B cell (primary cell): ENCODE data around the gene TMPRSS5. TPM values are rescaled to one million over a fixed set of nuclear protein-coding genes. Genes with fewer than 3 reads are reported as not detected.

Experiments
- ATAC-seq: fragments of 200-7000 bp; cut with Tn5 transposase; one replicate; pipeline ENCODE4 v1.10.0; 2021; ENCODE audit warnings: low read depth, mild to moderate bottlenecking, moderate number of reproducible peaks, moderate library complexity
- CTCF ChIA-PET: fragments of 350-600 bp; sonication (Branson Sonifier 250); formaldehyde crosslinking; loops from one replicate; lab custom pipeline; 2021; ENCODE audit warnings: antibody characterized with exemption, inconsistent platforms; lab: Charles Lee
- POLR2A ChIA-PET: fragments of 350-600 bp; sonication (Branson Sonifier 250); formaldehyde crosslinking; loops from one replicate; lab custom pipeline; 2021; ENCODE audit warnings: antibody characterized with exemption; lab: Charles Lee
- DNase-seq: peaks from one replicate; pipeline ENCODE4 v3.0.0; 2013
- H2AFZ ChIP-seq: 2 replicates; pipeline ENCODE4 v1.6.1; 2012; ENCODE audit warnings: mild to moderate bottlenecking, low read depth, low read length; ENCODE audit not compliant: insufficient read depth, poor library complexity, severe bottlenecking
- H3K27ac ChIP-seq, 2 donors: 1 replicate in 1 of 2; 2 replicates in 1 of 2; pipeline ENCODE4 v1.5.1; 2012 to 2013; ENCODE audit warnings: low read length in 2 of 2, mild to moderate bottlenecking in 2 of 2, moderate library complexity in 1 of 2
- H3K27me3 ChIP-seq, 4 experiments: fragments of 200-600 bp in 1 of 4; sonication (generic) in 1 of 4; replicated peaks in 1 of 4; 1 replicate in 2 of 4; 2 replicates in 2 of 4; pipeline versions ENCODE4 v1.6.1 to v1.7.0; 2013 to 2016; ENCODE audit warnings: low read length in 3 of 4, mild to moderate bottlenecking in 2 of 4, mixed read lengths in 1 of 4, moderate library complexity in 1 of 4; ENCODE audit not compliant: insufficient read depth in 4 of 4, control insufficient read depth in 3 of 4; ENCODE audit errors: control extremely low read depth in 1 of 4
- H3K36me3 ChIP-seq, 2 experiments: replicated peaks in 1 of 2; 1 replicate in 1 of 2; 2 replicates in 1 of 2; pipeline versions ENCODE4 v1.6.1 to v1.7.1; 2013; ENCODE audit warnings: low read length in 1 of 2; ENCODE audit not compliant: insufficient read depth in 2 of 2, control insufficient read depth in 1 of 2; ENCODE audit errors: control extremely low read depth in 1 of 2, extremely low read depth in 1 of 2
- H3K4me1 ChIP-seq, 2 donors: fragments of 200-600 bp in 1 of 2; sonication (generic) in 1 of 2; 1 replicate in 1 of 2; 2 replicates in 1 of 2; pipeline versions ENCODE4 v1.5.1 to v1.6.1; 2013 to 2017; ENCODE audit warnings: low read length in 2 of 2; ENCODE audit not compliant: control insufficient read depth in 2 of 2, insufficient read depth in 2 of 2
- H3K4me2 ChIP-seq: replicated peaks from 2 replicates; pipeline ENCODE3; 2012; ENCODE audit warnings: mild to moderate bottlenecking, low read depth, low read length; ENCODE audit not compliant: poor library complexity, severe bottlenecking
- H3K4me3 ChIP-seq, 5 experiments: fragments of 200-600 bp in 1 of 5; sonication (generic) in 1 of 5; 1 replicate in 3 of 5; 2 replicates in 2 of 5; pipeline versions ENCODE4 v1.5.1 to v1.7.0; 2011 to 2016; ENCODE audit warnings: low read length in 4 of 5, mild to moderate bottlenecking in 4 of 5, low read depth in 2 of 5, control low read depth in 1 of 5, moderate library complexity in 1 of 5; ENCODE audit not compliant: insufficient read depth in 1 of 5; ENCODE audit errors: control extremely low read depth in 1 of 5, extremely low read depth in 1 of 5
- H3K79me2 ChIP-seq: fragments of 200-600 bp; sonication (generic); one replicate; pipeline ENCODE4 v1.6.0; 2016; ENCODE audit warnings: low read length; ENCODE audit not compliant: control insufficient read depth, insufficient read depth
- H3K9ac ChIP-seq: fragments of 200-600 bp; sonication (generic); 2 replicates; pipeline ENCODE4 v1.6.1; 2017; ENCODE audit warnings: mild to moderate bottlenecking, low read length, moderate library complexity
- H3K9me3 ChIP-seq, 3 donors: one replicate each; pipeline versions ENCODE4 v1.6.1 to v1.7.1; 2013; ENCODE audit warnings: low read length in 2 of 3; ENCODE audit not compliant: control insufficient read depth in 2 of 3, insufficient read depth in 1 of 3; ENCODE audit errors: control extremely low read depth in 1 of 3
- H4K20me1 ChIP-seq: 2 replicates; pipeline ENCODE4 v1.6.0; 2012; ENCODE audit warnings: mild to moderate bottlenecking, low read length; ENCODE audit not compliant: insufficient read depth, control insufficient read depth, poor library complexity, severe bottlenecking
- H3K27ac Mint-ChIP-seq: one replicate; pipeline ENCODE4 v1.8.0; 2021; ENCODE audit warnings: mixed read lengths
- H3K27me3 Mint-ChIP-seq: one replicate; pipeline ENCODE4 v1.8.0; 2021; ENCODE audit warnings: mixed read lengths
- H3K4me1 Mint-ChIP-seq: one replicate; pipeline ENCODE4 v1.8.0; 2021; ENCODE audit warnings: mixed read lengths
- H3K4me3 Mint-ChIP-seq: one replicate; pipeline ENCODE4 v1.8.0; 2021; ENCODE audit warnings: mixed read lengths
- H3K9me3 Mint-ChIP-seq: one replicate; pipeline ENCODE4 v1.8.0; 2022; ENCODE audit warnings: mixed read lengths; ENCODE audit not compliant: insufficient read depth
- EZH2 ChIP-seq: IDR thresholded peaks from 2 replicates; pipeline ENCODE4 v1.6.1; 2012; ENCODE audit warnings: borderline replicate concordance, low read depth, mild to moderate bottlenecking, moderate library complexity, low read length; ENCODE audit not compliant: insufficient read depth, poor library complexity, severe bottlenecking
- WGBS: methylation state at CpG from one replicate; pipeline ENCODE4 v1.1.5; 2013; ENCODE audit warnings: missing lambda C conversion rate; ENCODE audit not compliant: insufficient coverage; 5-methylcytosine and 5-hydroxymethylcytosine counted together
- intact Hi-C: fragments of 100-400 bp; cut with micrococcal nuclease; formaldehyde crosslinking; loops from one replicate; pipeline ENCODE4 v1.10.0; 2022
- polyA plus RNA-seq: library from polyadenylated mRNA; depleted of rRNA; stranded (reverse); fragments of >200 nt; gene quantifications from 2 replicates; pipeline ENCODE4 v1.2.3, GENCODE V29; 2012
- small RNA-seq: library from RNA; depleted of rRNA; stranded (forward); fragments of <200 nt; gene quantifications from one replicate; pipeline ENCODE3, GENCODE V24; 2012; ENCODE audit warnings: low replicate concordance, low read depth; ENCODE audit not compliant: insufficient read length
- total RNA-seq, 2 donors: library from RNA; stranded (reverse); fragments of 120-200 nt in 1 of 2; gene quantifications; 1 replicate in 1 of 2; 2 replicates in 1 of 2; pipeline versions ENCODE4 v1.2.3 to v1.2.4, GENCODE V29; 2013 to 2022
- TF ChIP-seq, protein P1 (sequence below): fragments of 200-600 bp; IDR thresholded peaks from one replicate; pipeline ENCODE4 v1.8.0; 2022; ENCODE audit warnings: antibody characterized with exemption, mild to moderate bottlenecking

The TMPRSS5 gene
- total and polyA plus RNA-seq, 2 donors (not counting 1 experiment from before 2014, with no cell fraction given): 0.74 to 0.86 TPM

DNA sequence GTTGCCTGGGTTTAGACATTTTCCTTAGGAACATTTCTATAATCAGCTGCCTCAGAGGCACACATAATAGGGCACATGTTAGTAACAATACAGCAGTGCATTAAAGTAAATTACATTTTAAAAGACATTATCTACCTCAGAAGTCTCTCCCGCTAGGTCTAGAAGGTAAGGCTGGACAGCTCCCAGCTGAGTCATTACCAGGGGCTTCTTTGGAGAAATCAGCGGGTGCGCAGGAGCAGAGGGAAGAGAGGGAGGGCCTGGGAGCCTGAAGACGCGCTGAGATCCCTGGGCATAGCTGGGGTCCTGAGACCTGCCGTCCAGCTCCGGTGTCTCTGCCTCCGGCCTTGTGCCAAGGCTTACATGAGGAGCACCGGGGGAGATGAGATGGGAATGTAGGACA lies 67.7 kb downstream of the TMPRSS5 start:
- Histone ChIP-seq H3K9me3 (peaks cover 0 to 5% (median 0%) of the 10 kb centered on the region in 3 donors), H2AFZ (no peak overlapping the region), H3K79me2 (no peaks in the 10 kb centered on the region), H3K4me2 (no peak overlapping the region), H3K4me1 (no peaks in the 10 kb centered on the region), H3K27me3 (peaks cover 0 to 4% (median 0%) of the 10 kb centered on the region in 4 experiments), H4K20me1 (no peaks in the 10 kb centered on the region), H3K27ac (no peak overlapping the region), H3K36me3 (no peaks in the 10 kb centered on the region), H3K9ac (no peak overlapping the region), H3K4me3 (no peak overlapping the region)
- Mint-ChIP-seq H3K4me1 (no peaks in the 10 kb centered on the region), H3K4me3 (no peak overlapping the region), H3K27ac (no peak overlapping the region), H3K27me3 (peaks cover 13% of the 10 kb centered on the region), H3K9me3 (no peaks in the 10 kb centered on the region)
- intact Hi-C loops: no loop called here
- ATAC-seq (no peak), DNase-seq (no peak)
- no peak for TF ChIP-seq EZH2
- TF ChIP-seq, protein P1, sequence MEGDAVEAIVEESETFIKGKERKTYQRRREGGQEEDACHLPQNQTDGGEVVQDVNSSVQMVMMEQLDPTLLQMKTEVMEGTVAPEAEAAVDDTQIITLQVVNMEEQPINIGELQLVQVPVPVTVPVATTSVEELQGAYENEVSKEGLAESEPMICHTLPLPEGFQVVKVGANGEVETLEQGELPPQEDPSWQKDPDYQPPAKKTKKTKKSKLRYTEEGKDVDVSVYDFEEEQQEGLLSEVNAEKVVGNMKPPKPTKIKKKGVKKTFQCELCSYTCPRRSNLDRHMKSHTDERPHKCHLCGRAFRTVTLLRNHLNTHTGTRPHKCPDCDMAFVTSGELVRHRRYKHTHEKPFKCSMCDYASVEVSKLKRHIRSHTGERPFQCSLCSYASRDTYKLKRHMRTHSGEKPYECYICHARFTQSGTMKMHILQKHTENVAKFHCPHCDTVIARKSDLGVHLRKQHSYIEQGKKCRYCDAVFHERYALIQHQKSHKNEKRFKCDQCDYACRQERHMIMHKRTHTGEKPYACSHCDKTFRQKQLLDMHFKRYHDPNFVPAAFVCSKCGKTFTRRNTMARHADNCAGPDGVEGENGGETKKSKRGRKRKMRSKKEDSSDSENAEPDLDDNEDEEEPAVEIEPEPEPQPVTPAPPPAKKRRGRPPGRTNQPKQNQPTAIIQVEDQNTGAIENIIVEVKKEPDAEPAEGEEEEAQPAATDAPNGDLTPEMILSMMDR: no peak
- 92% methylated on average over 8 of the region's 9 CpGs for WGBS
- ChIA-PET CTCF (no interaction called here), POLR2A (no interaction called here)

DNA sequence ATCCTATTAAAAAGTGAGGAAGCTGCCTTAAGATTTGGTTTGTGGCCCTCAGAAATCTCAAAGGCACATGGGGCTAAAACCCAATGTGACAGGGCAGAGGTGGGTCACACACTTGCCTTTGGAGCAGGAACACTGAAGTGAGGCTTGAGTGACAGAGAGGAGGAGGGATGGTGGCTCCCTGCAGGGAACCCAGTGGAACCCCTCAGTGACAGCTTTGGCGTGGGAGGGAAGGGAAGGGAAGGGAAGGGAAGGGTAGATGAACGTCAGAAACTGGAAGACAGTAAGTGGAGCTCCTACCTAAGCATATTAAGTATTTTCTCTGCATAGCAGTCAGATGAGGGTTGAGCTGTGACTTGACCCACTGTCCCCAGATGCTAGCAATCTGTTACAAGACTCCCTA lies 68.5 kb downstream of the TMPRSS5 start:
- ATAC-seq (no peak), DNase-seq (no peak)
- Histone ChIP-seq H3K27ac (no peak overlapping the region), H3K9ac (no peak overlapping the region), H3K79me2 (no peaks in the 10 kb centered on the region), H2AFZ (no peak overlapping the region), H4K20me1 (no peaks in the 10 kb centered on the region), H3K9me3 (peaks cover 0 to 5% (median 0%) of the 10 kb centered on the region in 3 donors), H3K27me3 (peaks cover 0 to 4% (median 0%) of the 10 kb centered on the region in 4 experiments), H3K4me1 (no peaks in the 10 kb centered on the region), H3K4me2 (no peak overlapping the region), H3K36me3 (no peaks in the 10 kb centered on the region), H3K4me3 (no peak overlapping the region)
- no peak for TF ChIP-seq EZH2
- TF ChIP-seq, protein P1: no peak
- WGBS: 75% methylated on average over 2 of the region's 2 CpGs
- Mint-ChIP-seq H3K27ac (no peak overlapping the region), H3K27me3 (peaks cover 6% of the 10 kb centered on the region), H3K4me3 (no peak overlapping the region), H3K9me3 (no peaks in the 10 kb centered on the region), H3K4me1 (no peaks in the 10 kb centered on the region)
- POLR2A ChIA-PET: no interaction called here
- CTCF ChIA-PET: no interaction called here
- intact Hi-C loops: no loop called here

Small RNA genes lying within 50 kb of the gene (small RNA-seq; reads per million reads assigned to genes)
- gene RPS29P19: not detected

Other genes starting within 250 kb of the TMPRSS5 start
- not detected in 2 replicates for gene DRD2, start 230.9 kb downstream of the TMPRSS5 start, total RNA-seq
- gene DRD2, start 230.9 kb downstream of the TMPRSS5 start, polyA plus RNA-seq: not detected in 2 replicates
- gene ZW10, start 67.4 kb upstream of the TMPRSS5 start, total RNA-seq: 11.7 and 11.9 TPM in 2 replicates
- 4.2 and 4.8 TPM in 2 replicates for gene ZW10, start 67.4 kb upstream of the TMPRSS5 start, polyA plus RNA-seq
- gene CLDN25, start 73.5 kb upstream of the TMPRSS5 start, total RNA-seq: not detected in 2 replicates
- gene CLDN25, start 73.5 kb upstream of the TMPRSS5 start, polyA plus RNA-seq: not detected in 2 replicates
- 104 and 112 TPM in 2 replicates for gene USP28, start 169.3 kb upstream of the TMPRSS5 start, total RNA-seq
- gene USP28, start 169.3 kb upstream of the TMPRSS5 start, polyA plus RNA-seq: 70.1 and 78.0 TPM in 2 replicates
- gene HTR3B, start 198.5 kb upstream of the TMPRSS5 start, total RNA-seq: not detected in 2 replicates
- not detected in 2 replicates for gene HTR3B, start 198.5 kb upstream of the TMPRSS5 start, polyA plus RNA-seq